ENCODE results near the gene SEMA6B. TPM values are rescaled to one million over a fixed set of nuclear protein-coding genes. Genes with fewer than 3 reads are reported as not detected.

The SEMA6B gene
- polyA plus RNA-seq, 1 experiment, result 0.22 TPM

DNA sequence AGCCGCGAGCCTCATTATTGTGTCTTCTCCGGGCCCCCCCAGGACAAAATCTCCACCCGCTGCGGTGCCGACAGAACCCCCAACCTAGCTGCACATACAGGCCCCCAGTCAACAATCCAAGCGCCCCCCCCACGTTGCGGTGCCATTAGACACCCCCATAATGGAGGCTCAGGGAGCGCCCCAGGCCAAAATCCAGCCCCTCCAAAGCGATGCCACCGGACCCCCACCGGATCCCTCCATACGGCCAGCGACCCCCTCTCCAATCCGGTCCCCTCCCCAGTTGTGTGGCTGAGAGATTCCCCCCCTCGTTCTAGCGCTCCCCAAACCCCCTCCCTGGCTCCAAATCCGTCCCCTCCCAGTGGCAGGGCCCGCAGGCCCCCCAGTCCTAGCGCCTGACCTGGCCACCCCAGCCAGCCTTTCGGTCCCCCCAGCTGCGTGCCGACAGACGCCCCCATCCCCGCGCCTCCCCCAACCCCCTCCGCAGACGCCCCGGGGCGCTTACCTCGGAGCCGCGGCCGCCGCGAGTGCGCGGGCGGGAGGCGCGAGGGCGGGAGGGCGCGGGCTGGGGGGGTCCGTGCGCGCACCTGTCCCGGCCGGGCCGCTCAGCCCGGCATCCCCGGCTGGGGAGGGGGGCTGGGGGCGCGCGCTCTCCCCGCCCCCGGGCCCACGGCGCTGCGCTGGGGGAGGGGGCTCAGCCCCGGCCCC lies 21.6 kb upstream of the SEMA6B start:
- Histone ChIP-seq H3K36me3 (ENCODE audit: control insufficient read depth, insufficient read depth, low read length) (no peaks in the 10 kb centered on the region), H3K4me3 (ENCODE audit: low read depth, low read length) (peak overlapping the region; percentile 6; the same call in 1 of the 2 replicates), H3K27me3 (ENCODE audit: control insufficient read depth, insufficient read depth, low read length) (peaks cover 35% of the 10 kb centered on the region)
- no peak for TF ChIP-seq CTCF (IDR thresholded peaks at IDR 0.05; ENCODE audit: insufficient read depth, low read depth, low read length)
- ChIA-PET POLR2A (no interaction called here), CTCF (interaction anchor here (0.7 to 3.0 kb wide), 3 partner anchors 9 to 447 kb away, joined by 4 to 11 read pairs (median 5); no protein-coding TSS in a partner anchor)
- no peak for DNase-seq (ENCODE audit: low read depth)

- POLR2A ChIA-PET, result no interaction called here
- Histone ChIP-seq H3K4me3 (ENCODE audit: low read depth, low read length) (no peak overlapping the region), H3K36me3 (ENCODE audit: control insufficient read depth, insufficient read depth, low read length) (no peaks in the 10 kb centered on the region), H3K27me3 (ENCODE audit: control insufficient read depth, insufficient read depth, low read length) (peaks cover 28% of the 10 kb centered on the region)
- DNase-seq (ENCODE audit: low read depth), result no peak
- TF ChIP-seq CTCF (IDR thresholded peaks at IDR 0.05; ENCODE audit: insufficient read depth, low read depth, low read length), result 0 out of 2 replicates have a peak, but pooled peaks have one; percentile 8
- CTCF ChIA-PET, result interaction anchor here (0.6 to 3.0 kb wide), 5 partner anchors 10 to 448 kb away, joined by 3 to 11 read pairs (median 4); no protein-coding TSS in a partner anchor
Observed at GRCh38 chr19:4580021-4580901, 20.8 kb upstream of the SEMA6B start.

GRCh38 chr19:4579389-4579788 lies 19.9 kb upstream of the SEMA6B start:
- CTCF ChIA-PET, result interaction anchor here (0.6 to 3.0 kb wide), 5 partner anchors 10 to 75 kb away, joined by 3 to 11 read pairs (median 3); no protein-coding TSS in a partner anchor
- TF ChIP-seq CTCF (IDR thresholded peaks at IDR 0.05; ENCODE audit: insufficient read depth, low read depth, low read length), result no peak
- Histone ChIP-seq H3K4me3 (ENCODE audit: low read depth, low read length) (no peak overlapping the region), H3K36me3 (ENCODE audit: control insufficient read depth, insufficient read depth, low read length) (no peaks in the 10 kb centered on the region), H3K27me3 (ENCODE audit: control insufficient read depth, insufficient read depth, low read length) (peaks cover 24% of the 10 kb centered on the region)
- POLR2A ChIA-PET, result no interaction called here
- DNase-seq (ENCODE audit: low read depth), result no peak

DNA sequence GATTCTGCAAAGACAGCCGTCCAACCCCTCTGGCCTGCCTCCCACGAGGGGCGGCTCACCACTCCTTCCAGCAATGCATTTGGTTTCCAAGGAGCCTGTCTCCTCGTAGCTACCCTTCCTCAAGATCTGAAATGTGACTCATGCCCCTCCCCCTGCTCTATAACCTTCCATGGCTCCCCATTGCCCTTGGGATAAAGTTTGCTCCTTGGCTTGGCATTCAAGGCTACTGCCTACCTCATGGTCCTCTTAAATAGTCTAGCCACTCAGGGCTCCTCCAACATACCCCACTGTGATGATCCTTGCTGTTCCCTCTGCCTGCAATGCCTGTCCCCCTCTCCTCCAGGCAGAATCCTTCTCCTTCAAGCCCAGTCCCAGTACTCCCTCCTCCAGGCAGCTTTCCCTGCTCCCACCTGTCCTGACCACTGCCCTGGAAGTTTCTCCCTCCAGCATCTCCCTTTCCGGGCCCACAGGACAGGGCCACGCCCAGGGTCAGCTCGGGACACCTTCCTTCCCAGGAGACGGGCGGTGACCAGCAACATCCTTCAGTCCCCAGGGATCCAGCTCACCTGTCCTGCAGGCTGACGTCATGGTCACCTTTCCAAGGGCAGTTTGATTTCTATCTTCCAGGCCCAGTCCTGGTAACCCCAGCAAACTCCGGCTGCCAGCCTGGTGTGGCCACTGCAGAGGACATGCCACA lies 19.2 kb upstream of the SEMA6B start:
- no peak for DNase-seq (ENCODE audit: low read depth)
- Histone ChIP-seq H3K27me3 (ENCODE audit: control insufficient read depth, insufficient read depth, low read length) (peaks cover 24% of the 10 kb centered on the region), H3K36me3 (ENCODE audit: control insufficient read depth, insufficient read depth, low read length) (no peaks in the 10 kb centered on the region), H3K4me3 (ENCODE audit: low read depth, low read length) (no peak overlapping the region)
- POLR2A ChIA-PET, result no interaction called here
- CTCF ChIA-PET, result interaction anchor here (0.6 to 3.0 kb wide), 5 partner anchors 12 to 58 kb away, joined by 3 to 11 read pairs (median 3); no protein-coding TSS in a partner anchor
- TF ChIP-seq CTCF (IDR thresholded peaks at IDR 0.05; ENCODE audit: insufficient read depth, low read depth, low read length), result no peak
